Right atrium auricular region (tissue), 2 donors: ENCODE data around the gene THRB. TPM values are rescaled to one million over a fixed set of nuclear protein-coding genes. Genes with fewer than 3 reads are reported as not detected.

Experiments
- DNase-seq: peaks from one replicate; pipeline ENCODE4 v3.0.0-alpha.2; 2019; ENCODE audit warnings: low spot score
- H3K27ac ChIP-seq, 2 donors: fragments of 200-600 bp; sonication (generic); 1 replicate in 1 of 2; 2 replicates in 1 of 2; pipeline ENCODE4 v1.5.1; 2016 to 2019
- H3K27me3 ChIP-seq, 2 donors: fragments of 200-600 bp; sonication (generic); one replicate each; pipeline versions ENCODE4 v1.5.1 to v1.6.0; 2017 to 2019
- H3K36me3 ChIP-seq: fragments of 200-600 bp; sonication (generic); one replicate; pipeline ENCODE4 v1.5.1; 2016
- H3K4me1 ChIP-seq, 2 donors: fragments of 200-600 bp; sonication (generic); one replicate each; pipeline versions ENCODE4 v1.5.1 to v1.6.0; 2017 to 2019
- H3K4me3 ChIP-seq, 2 donors: fragments of 200-600 bp; sonication (generic); 1 replicate in 1 of 2; 2 replicates in 1 of 2; pipeline ENCODE4 v1.5.1; 2017 to 2019; ENCODE audit warnings: mild to moderate bottlenecking in 1 of 2, moderate library complexity in 1 of 2
- H3K9me3 ChIP-seq, 2 donors: fragments of 200-600 bp; sonication (generic); one replicate each; pipeline ENCODE4 v1.5.1; 2019
- total RNA-seq, 2 donors: library from RNA; depleted of rRNA; stranded (reverse); fragments of >200 nt; gene quantifications; one replicate each; pipeline ENCODE4 v1.1.0, GENCODE V29; 2016
- TF ChIP-seq, protein P1 (sequence below), 2 donors: fragments of 200-600 bp; sonication (generic); IDR thresholded peaks; one replicate each; pipeline ENCODE4 v1.5.1; 2019; ENCODE audit warnings: antibody characterized with exemption in 2 of 2

THRB gene
- total RNA-seq, 2 donors from 2014 or later = 4.2 to 7.0 TPM

DNA sequence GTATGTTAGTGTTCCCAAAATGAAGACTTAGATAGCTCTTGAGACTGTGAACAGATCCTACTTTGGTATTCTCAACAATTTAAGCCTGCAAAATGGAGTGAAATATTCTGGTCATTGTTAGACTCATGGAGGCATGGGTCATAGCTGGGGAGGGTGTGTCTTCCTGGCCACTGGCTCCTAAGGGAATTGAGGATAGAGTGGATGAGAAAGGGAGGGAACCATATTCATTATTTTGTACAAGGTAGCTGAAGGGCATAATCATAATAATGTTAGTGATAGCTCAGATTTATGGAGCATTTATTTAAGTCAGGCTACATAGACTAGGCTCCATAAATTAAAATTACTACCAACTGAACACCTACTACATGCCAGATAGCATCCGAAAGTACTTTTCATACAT lies 295.9 kb downstream of the THRB start:
- TF ChIP-seq, protein P1, sequence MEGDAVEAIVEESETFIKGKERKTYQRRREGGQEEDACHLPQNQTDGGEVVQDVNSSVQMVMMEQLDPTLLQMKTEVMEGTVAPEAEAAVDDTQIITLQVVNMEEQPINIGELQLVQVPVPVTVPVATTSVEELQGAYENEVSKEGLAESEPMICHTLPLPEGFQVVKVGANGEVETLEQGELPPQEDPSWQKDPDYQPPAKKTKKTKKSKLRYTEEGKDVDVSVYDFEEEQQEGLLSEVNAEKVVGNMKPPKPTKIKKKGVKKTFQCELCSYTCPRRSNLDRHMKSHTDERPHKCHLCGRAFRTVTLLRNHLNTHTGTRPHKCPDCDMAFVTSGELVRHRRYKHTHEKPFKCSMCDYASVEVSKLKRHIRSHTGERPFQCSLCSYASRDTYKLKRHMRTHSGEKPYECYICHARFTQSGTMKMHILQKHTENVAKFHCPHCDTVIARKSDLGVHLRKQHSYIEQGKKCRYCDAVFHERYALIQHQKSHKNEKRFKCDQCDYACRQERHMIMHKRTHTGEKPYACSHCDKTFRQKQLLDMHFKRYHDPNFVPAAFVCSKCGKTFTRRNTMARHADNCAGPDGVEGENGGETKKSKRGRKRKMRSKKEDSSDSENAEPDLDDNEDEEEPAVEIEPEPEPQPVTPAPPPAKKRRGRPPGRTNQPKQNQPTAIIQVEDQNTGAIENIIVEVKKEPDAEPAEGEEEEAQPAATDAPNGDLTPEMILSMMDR (IDR thresholded peaks at IDR 0.05) = no peak
- Histone ChIP-seq H3K9me3 (no peaks in the 10 kb centered on the region), H3K4me1 (no peaks in the 10 kb centered on the region), H3K36me3 (no peaks in the 10 kb centered on the region), H3K4me3 (no peak overlapping the region), H3K27me3 (no peaks in the 10 kb centered on the region), H3K27ac (no peak overlapping the region)
- DNase-seq = no peak

DNA sequence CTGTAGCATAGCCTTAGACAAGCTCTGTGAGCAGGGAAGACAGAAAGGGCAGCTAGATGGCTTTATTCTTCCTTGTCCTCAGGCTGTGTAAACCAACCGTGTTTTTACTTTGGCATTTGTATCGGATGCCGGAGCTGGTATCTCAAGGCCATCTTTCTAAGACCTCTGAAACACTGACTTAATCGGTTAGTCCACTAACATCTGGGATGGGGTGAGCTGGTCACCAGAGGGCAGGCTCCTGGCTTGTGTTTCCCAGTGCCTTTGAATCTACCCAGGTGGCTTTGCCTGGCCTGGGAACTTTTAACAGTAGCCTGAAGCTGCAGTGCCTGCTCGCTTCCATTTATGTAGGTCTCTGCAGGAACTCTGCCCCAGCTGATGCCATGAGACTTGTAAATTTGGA lies 296.8 kb downstream of the THRB start:
- no peak overlapping the region for H3K27ac ChIP-seq
- H3K4me3 ChIP-seq = no peak overlapping the region
- no peaks in the 10 kb centered on the region for H3K27me3 ChIP-seq
- H3K4me1 ChIP-seq = no peaks in the 10 kb centered on the region
- H3K36me3 ChIP-seq = no peaks in the 10 kb centered on the region
- TF ChIP-seq, protein P1 (IDR thresholded peaks at IDR 0.05) = no peak
- H3K9me3 ChIP-seq = no peaks in the 10 kb centered on the region
- DNase-seq = no peak

DNA sequence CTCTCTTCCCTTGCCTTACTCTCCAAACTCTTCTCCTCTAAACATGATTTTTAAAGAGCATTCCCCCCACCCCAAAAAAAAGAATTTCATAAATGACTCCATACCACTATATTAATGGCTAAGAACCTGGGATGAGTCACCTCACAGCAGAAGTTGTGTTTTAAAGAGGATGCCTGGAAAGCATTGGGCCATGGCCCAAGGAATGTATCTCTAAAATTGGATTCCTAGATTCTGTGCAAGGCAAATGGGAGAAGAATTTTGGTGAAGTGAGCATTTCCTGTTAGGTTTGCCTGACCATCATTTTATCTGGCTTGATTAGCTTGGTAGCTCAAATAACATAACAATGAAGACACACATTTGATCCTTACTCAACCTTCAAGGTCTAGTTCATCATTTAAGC lies 298.1 kb downstream of the THRB start:
- Histone ChIP-seq H3K27me3 (no peaks in the 10 kb centered on the region), H3K36me3 (no peaks in the 10 kb centered on the region), H3K27ac (no peak overlapping the region), H3K4me3 (no peak overlapping the region), H3K4me1 (no peaks in the 10 kb centered on the region), H3K9me3 (no peaks in the 10 kb centered on the region)
- TF ChIP-seq, protein P1 (IDR thresholded peaks at IDR 0.05) = no peak
- DNase-seq = no peak

DNA sequence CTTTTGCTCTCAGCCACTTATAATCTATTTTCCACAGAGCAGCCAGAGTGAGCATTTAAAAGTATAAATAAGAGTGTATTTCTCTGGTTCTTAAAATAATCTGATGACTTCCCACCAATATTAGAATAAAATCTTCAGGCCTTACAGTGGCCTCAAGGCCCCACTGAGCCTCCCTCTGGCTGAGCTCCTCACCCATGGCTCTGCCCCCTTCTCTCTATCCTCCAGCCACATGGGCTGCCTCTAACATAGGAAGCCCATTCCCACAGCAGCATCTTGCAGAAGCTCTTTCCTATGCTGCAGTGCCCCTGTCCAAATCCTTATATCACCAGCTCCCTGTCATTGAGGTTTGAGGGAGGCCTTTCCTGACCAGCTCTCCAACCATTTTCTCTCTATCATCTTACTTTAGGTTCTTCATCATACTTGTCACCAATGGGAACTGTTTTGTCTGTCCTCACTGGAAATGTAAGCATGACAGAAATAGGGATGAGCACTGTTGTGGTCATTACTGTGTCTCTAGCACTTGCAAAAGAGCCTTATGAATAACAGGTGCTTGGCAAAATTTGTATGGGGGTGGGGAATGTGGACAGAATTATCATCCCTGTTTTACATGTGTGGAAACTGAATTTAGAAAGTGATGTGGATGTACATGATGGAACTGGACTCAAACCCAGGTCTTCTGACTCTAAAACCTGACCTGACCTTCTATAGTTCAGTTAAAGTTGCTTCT lies 299.0 kb downstream of the THRB start:
- no peaks in the 10 kb centered on the region for H3K4me1 ChIP-seq
- H3K27ac ChIP-seq = no peak overlapping the region
- no peak for DNase-seq

DNA sequence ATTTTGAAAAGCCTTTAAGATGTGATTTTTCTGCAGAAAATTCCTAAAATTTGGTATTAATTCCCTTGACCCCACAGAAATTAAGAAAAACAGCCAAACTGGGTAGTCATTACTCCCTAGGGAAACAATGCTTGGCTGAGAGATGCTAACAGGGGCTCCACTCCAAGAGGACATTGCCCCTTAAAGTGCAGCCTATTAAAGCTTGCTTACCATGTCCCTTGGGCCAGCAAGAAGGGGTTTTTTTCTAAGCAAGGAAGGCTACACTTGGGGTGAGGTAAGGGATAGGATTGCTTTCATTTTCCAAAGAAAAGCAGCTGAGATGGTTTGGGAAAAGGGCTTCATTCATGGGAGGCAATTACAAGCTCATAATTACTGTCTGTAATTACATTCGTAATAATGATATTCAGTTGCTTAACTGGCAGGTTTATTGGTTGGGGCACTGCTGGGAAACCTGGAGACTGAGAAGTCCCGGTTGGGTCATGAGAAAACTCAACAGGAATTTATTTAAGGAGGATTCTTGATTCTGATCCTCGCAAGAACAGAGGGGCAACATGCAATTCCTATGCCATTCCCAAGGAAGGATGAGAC lies 302.1 kb downstream of the THRB start:
- no peak overlapping the region for H3K27ac ChIP-seq
- no peaks in the 10 kb centered on the region for H3K9me3 ChIP-seq
- no peaks in the 10 kb centered on the region for H3K27me3 ChIP-seq
- no peaks in the 10 kb centered on the region for H3K4me1 ChIP-seq
- no peak for DNase-seq
- TF ChIP-seq, protein P1 (IDR thresholded peaks at IDR 0.05) = no peak
- H3K36me3 ChIP-seq = no peaks in the 10 kb centered on the region
- H3K4me3 ChIP-seq = no peak overlapping the region

More for the DNA sequence above, 299.0 kb downstream of the THRB start:
- TF ChIP-seq, protein P1 (IDR thresholded peaks at IDR 0.05) = no peak
- H3K9me3 ChIP-seq = no peaks in the 10 kb centered on the region
- no peaks in the 10 kb centered on the region for H3K36me3 ChIP-seq
- H3K4me3 ChIP-seq = no peak overlapping the region
- no peaks in the 10 kb centered on the region for H3K27me3 ChIP-seq
